Panc1 (cell line): ENCODE results near the gene ZDHHC13. TPM values are rescaled to one million over a fixed set of nuclear protein-coding genes. Genes with fewer than 3 reads are reported as not detected.

Source experiments
- ATAC-seq: fragments of 200-7000 bp; cut with Tn5 transposase; 2 replicates; pipeline ENCODE4 v1.9.1; 2020; ENCODE audit warnings: mild to moderate bottlenecking, moderate library complexity
- BruUV-seq: library from RNA; stranded (reverse); fragments of 400-500 nt; replicated peaks from 2 replicates; lab custom pipeline; 2021; lab: Mats Ljungman, UMichigan
- CTCF ChIA-PET: fragments of 300-600 bp; sonication (Branson Sonifier 250); formaldehyde crosslinking; loops from one replicate; lab custom pipeline; 2022; ENCODE audit warnings: antibody characterized with exemption; lab: Charles Lee
- POLR2A ChIA-PET: fragments of 300-600 bp; sonication (Branson Sonifier 250); formaldehyde crosslinking; loops from one replicate; lab custom pipeline; 2022; ENCODE audit warnings: antibody characterized with exemption; lab: Charles Lee
- DNase-seq: peaks from one replicate; pipeline ENCODE4 v3.0.0-alpha.2; 2010; ENCODE audit warnings: low read depth, low spot score
- H3K27ac ChIP-seq: 2 replicates; pipeline ENCODE4 v1.5.1; 2011; ENCODE audit warnings: mild to moderate bottlenecking, low read length, inconsistent platforms
- H3K27me3 ChIP-seq: fragments of 200-500 bp; sonication (Bioruptor generic); 2 replicates; pipeline ENCODE4 v1.6.0; 2014; ENCODE audit warnings: low read length, inconsistent platforms; ENCODE audit not compliant: control insufficient read depth, insufficient read depth
- H3K36me3 ChIP-seq: fragments of 200-500 bp; sonication (Bioruptor generic); 2 replicates; pipeline ENCODE4 v1.5.1; 2014; ENCODE audit warnings: inconsistent platforms, mild to moderate bottlenecking, low read length, moderate library complexity; ENCODE audit not compliant: control insufficient read depth, insufficient read depth
- H3K4me1 ChIP-seq: 2 replicates; pipeline ENCODE4 v1.5.1; 2011; ENCODE audit warnings: inconsistent platforms, mild to moderate bottlenecking, low read length, moderate library complexity; ENCODE audit not compliant: control insufficient read depth, insufficient read depth
- H3K4me3 ChIP-seq, 2 experiments: 2 replicates each; pipeline ENCODE4 v1.5.1; 2011 to 2012; ENCODE audit warnings: low read depth in 2 of 2, low read length in 2 of 2, mild to moderate bottlenecking in 2 of 2, inconsistent platforms in 1 of 2, moderate library complexity in 1 of 2
- H3K9me3 ChIP-seq: fragments of 200-500 bp; sonication (Bioruptor generic); 2 replicates; pipeline ENCODE4 v1.5.1; 2014; ENCODE audit warnings: low read depth, mild to moderate bottlenecking, inconsistent platforms, low read length, moderate library complexity; ENCODE audit not compliant: control insufficient read depth, insufficient read depth
- POLR2AphosphoS5 ChIP-seq: IDR thresholded peaks from 2 replicates; pipeline ENCODE4 v1.6.1; 2012; ENCODE audit warnings: mild to moderate bottlenecking, low read depth, low read length, moderate library complexity
- SIN3A ChIP-seq: IDR thresholded peaks from 2 replicates; pipeline ENCODE4 v1.6.1; 2012; ENCODE audit warnings: low read depth, mild to moderate bottlenecking, low read length, moderate library complexity, borderline replicate concordance; ENCODE audit not compliant: insufficient read depth
- TCF7L2 ChIP-seq: IDR thresholded peaks from 2 replicates; pipeline ENCODE4 v1.6.1; 2011; ENCODE audit warnings: mild to moderate bottlenecking, low read depth, low read length, inconsistent platforms
- in situ Hi-C: cut with HindIII; loops from 2 replicates; pipeline ENCODE4 v1.10.0; 2016; ENCODE audit warnings: low sequenced_read_pairs, low pct_unique_long_range_greater_than_20kb
- intact Hi-C: fragments of 100-400 bp; cut with micrococcal nuclease; formaldehyde crosslinking; loops from one replicate; pipeline ENCODE4 v1.10.0; 2022; ENCODE audit not compliant: unreplicated experiment
- total RNA-seq: library from RNA; stranded (reverse); gene quantifications from one replicate; pipeline ENCODE4 v1.2.1, GENCODE V29; 2021; ENCODE audit not compliant: unreplicated experiment
- TF ChIP-seq, protein P1 (sequence below), 2 experiments: IDR thresholded peaks; 2 replicates each; pipeline ENCODE4 v1.6.1; 2011 to 2012; ENCODE audit warnings: low read depth in 2 of 2, control low read depth in 1 of 2, low read length in 1 of 2, mild to moderate bottlenecking in 1 of 2, moderate library complexity in 1 of 2; ENCODE audit not compliant: insufficient read depth in 1 of 2
- TF ChIP-seq, protein P2 (sequence below): fragments of 450-650 bp; IDR thresholded peaks from 2 replicates; pipeline ENCODE4 v1.5.1; 2017; ENCODE audit warnings: mild to moderate bottlenecking

Gene ZDHHC13
- total RNA-seq, 1 experiment from 2014 or later, result 24.3 TPM

DNA sequence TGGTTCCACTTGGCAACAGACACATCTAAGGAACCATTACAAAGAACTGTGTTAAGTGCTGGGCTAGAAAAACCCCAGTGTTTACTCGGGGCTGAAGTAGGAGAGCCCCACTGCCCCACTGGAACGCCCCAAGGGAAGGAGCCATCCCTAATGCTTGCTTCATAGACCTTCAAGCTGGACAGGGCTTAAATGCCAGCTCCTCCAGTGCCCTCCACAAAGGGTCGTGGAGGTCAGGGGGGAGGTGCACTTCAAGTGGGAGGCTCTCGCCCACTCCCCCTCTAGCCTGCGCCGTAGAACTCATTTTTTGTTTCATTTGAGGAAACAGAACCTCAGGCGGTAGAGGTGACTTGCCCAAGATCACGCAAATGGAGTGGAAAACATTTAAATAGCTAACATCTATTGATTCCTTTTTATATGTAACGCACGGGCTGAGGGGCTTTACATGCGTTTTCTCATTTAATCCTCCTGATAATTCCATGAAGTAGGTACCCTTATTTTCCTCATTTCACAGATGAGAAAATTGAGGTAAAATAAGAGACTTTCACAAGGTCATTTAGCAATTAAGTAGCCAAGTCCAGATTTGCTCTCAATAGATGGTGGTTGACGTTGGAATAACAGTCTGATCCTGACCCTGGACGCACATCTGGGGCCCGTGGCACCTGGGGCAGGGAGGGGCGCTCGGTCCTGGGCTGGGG, 545 bp upstream of the ZDHHC13 start:
- Histone ChIP-seq H3K4me3 (peak overlapping the region; percentile 74 to 85), H3K9me3 (no peaks in the 10 kb centered on the region), H3K4me1 (peaks cover 15% of the 10 kb centered on the region), H3K27me3 (peaks cover 2% of the 10 kb centered on the region; the same call in 1 of the 2 replicates), H3K36me3 (no peaks in the 10 kb centered on the region; the same call in 1 of the 2 replicates), H3K27ac (peak overlapping the region; percentile 75)
- CTCF ChIA-PET, result no interaction called here
- no peak for ATAC-seq
- in situ Hi-C loops, result no loop called here
- TF ChIP-seq, protein P1, sequence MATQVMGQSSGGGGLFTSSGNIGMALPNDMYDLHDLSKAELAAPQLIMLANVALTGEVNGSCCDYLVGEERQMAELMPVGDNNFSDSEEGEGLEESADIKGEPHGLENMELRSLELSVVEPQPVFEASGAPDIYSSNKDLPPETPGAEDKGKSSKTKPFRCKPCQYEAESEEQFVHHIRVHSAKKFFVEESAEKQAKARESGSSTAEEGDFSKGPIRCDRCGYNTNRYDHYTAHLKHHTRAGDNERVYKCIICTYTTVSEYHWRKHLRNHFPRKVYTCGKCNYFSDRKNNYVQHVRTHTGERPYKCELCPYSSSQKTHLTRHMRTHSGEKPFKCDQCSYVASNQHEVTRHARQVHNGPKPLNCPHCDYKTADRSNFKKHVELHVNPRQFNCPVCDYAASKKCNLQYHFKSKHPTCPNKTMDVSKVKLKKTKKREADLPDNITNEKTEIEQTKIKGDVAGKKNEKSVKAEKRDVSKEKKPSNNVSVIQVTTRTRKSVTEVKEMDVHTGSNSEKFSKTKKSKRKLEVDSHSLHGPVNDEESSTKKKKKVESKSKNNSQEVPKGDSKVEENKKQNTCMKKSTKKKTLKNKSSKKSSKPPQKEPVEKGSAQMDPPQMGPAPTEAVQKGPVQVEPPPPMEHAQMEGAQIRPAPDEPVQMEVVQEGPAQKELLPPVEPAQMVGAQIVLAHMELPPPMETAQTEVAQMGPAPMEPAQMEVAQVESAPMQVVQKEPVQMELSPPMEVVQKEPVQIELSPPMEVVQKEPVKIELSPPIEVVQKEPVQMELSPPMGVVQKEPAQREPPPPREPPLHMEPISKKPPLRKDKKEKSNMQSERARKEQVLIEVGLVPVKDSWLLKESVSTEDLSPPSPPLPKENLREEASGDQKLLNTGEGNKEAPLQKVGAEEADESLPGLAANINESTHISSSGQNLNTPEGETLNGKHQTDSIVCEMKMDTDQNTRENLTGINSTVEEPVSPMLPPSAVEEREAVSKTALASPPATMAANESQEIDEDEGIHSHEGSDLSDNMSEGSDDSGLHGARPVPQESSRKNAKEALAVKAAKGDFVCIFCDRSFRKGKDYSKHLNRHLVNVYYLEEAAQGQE (IDR thresholded peaks at IDR 0.05; ENCODE audit: insufficient read depth in 1 of 2, low read depth in 2 of 2, low read length in 1 of 2), result no peak
- TF ChIP-seq POLR2AphosphoS5 (no peak), SIN3A (no peak), TCF7L2 (no peak)
- TF ChIP-seq, protein P2, sequence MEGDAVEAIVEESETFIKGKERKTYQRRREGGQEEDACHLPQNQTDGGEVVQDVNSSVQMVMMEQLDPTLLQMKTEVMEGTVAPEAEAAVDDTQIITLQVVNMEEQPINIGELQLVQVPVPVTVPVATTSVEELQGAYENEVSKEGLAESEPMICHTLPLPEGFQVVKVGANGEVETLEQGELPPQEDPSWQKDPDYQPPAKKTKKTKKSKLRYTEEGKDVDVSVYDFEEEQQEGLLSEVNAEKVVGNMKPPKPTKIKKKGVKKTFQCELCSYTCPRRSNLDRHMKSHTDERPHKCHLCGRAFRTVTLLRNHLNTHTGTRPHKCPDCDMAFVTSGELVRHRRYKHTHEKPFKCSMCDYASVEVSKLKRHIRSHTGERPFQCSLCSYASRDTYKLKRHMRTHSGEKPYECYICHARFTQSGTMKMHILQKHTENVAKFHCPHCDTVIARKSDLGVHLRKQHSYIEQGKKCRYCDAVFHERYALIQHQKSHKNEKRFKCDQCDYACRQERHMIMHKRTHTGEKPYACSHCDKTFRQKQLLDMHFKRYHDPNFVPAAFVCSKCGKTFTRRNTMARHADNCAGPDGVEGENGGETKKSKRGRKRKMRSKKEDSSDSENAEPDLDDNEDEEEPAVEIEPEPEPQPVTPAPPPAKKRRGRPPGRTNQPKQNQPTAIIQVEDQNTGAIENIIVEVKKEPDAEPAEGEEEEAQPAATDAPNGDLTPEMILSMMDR, result no peak
- BruUV-seq, result no TSS peak
- no peak for DNase-seq
- intact Hi-C loops, result loop anchor here (5.0 kb wide), 1 partner anchor 39 kb away; no protein-coding TSS in a partner anchor
- POLR2A ChIA-PET, result no interaction called here

DNA sequence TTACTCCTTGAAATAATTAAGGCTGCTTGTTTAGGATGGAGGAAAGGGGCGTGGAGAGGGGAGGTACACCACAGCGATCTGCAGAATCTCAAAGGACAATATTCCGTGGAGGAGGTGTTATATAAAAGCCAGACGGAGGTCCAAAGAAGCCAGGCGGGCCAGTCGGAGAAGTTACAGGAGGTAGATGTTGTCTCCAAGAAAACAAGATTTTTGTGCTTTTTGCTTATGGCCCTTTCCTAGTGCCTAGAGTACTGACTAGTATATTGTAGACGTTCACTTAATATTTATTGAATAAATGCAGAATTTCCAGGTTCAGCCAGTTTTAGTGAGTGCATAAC, 761 bp downstream of the ZDHHC13 start:
- POLR2A ChIA-PET, result no interaction called here
- peak overlapping the region; percentile 74 to 85 for H3K4me3 ChIP-seq
- TF ChIP-seq TCF7L2, result no peak
- TF ChIP-seq, protein P2, result no peak
- no peak for TF ChIP-seq SIN3A
- TF ChIP-seq POLR2AphosphoS5, result no peak
- TF ChIP-seq, protein P1 (IDR thresholded peaks at IDR 0.05; ENCODE audit: insufficient read depth in 1 of 2, low read depth in 2 of 2, low read length in 1 of 2), result no peak
- no peaks in the 10 kb centered on the region for H3K9me3 ChIP-seq
- no peak for DNase-seq
- no TSS peak for BruUV-seq
- no peaks in the 10 kb centered on the region; the same call in 1 of the 2 replicates for H3K36me3 ChIP-seq
- intact Hi-C loops (loop anchor here (5.0 kb wide), 1 partner anchor 40 kb away; no protein-coding TSS in a partner anchor), in situ Hi-C loops (no loop called here)
- H3K27me3 ChIP-seq, result peaks cover 2% of the 10 kb centered on the region; the same call in 1 of the 2 replicates
- ATAC-seq, result no peak; the same call in 1 of the 2 replicates
- peaks cover 15% of the 10 kb centered on the region for H3K4me1 ChIP-seq
- peak overlapping the region; percentile 78 for H3K27ac ChIP-seq
- CTCF ChIA-PET, result no interaction called here
